Kidney glomerular epithelial cell (primary cell): ENCODE results near the gene PDE1C.
"Not testable (repeated sequence)": the region's sequence is repeated elsewhere in the genome, so short reads cannot be mapped to it uniquely, and the experiment has no call there.

Source experiments
- DNase-seq: peaks from one replicate; lab custom pipeline; 2025; lab: John Stamatoyannopoulos, UW

The PDE1C gene

DNA sequence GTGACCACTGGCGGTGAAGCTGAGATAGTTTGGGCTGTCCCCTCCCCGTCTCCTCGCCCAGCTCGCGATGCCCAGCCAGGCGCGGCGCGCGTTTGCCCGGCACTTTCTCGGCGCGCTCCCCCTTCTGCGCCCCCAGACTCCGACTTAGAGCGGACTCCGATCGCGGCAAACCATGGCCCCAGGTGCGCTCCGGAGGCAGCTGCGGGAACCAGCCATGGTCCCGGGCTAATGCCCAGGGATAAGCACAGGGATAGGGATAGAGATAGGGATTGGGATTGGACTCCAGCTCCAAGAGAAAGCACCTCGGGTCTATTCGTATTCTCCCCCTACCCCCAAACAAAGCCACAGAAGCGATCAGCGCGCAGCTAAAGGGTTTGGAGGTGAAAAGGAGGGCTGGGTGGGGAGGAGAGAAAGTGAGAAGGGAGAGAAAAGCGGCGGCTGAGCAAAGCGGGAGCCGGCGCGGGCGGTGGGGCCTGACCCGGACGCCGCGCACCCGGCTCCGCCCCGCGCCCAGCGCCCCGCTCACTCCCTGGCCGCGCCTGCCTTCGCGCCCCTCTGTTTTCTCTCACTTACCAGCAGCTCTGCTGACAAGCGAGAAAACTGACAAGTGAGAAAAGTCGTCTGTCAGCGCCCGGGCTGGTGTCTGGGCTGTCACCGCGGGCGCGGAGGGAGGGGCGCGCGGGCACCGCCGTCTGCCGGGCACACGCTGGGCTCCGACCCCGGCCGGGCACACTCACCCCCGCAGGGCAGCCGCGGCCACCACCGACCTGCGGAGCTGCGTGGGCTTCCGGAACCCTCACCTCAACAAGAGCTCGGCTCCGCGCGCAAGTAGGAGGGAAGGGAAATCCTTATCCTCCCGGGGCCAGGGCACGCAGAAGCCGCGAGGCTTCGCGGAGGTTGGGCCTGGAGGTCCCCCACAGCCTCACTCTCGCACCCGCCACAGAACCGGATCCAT lies at the start of gene PDE1C:
Gene PDE1C (minus strand): TSS at position 2 of the 955 bp plus-strand sequence.
- no peak for DNase-seq

DNA sequence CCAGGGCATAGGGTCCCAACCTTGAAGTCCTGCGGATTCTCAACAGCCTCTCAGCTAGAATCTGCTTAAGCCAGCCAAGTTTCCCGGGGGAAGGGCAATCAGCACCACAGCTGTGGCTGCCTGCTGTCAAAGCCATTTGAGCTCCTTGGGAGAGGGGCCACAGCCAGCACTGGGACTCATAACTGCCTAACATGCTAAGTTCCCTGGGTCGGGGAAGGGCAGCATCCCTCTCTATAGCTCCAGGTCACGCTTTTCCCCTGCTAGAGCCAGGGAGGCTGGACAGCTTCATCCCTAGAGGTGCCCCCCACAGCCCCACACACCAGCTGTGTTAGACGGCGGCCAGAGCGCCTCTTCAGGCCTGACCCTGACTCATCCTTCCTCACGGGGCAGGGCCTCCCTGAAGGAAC lies 49.6 kb upstream of the PDE1C start:
- DNase-seq = no peak

DNA sequence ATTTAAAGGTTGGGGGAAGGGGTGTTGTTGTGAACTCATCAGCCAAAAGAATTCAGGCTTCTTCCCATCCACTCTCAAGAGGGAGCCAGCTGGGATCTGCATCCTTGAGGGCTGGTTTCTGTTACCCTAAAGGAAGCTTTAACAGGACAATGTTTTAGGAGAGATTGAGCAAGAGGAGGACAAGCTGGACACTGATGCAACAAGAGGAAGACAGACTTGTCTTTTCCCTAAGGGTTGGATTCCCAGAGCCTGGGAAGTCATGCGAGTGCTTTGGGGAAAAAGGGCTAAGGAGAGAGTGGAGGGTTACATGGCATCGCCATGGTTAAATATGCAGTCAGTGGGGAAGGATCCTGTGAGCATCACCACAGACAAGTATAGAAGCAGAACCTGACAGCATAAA lies 47.6 kb upstream of the PDE1C start:
- no peak for DNase-seq

DNA sequence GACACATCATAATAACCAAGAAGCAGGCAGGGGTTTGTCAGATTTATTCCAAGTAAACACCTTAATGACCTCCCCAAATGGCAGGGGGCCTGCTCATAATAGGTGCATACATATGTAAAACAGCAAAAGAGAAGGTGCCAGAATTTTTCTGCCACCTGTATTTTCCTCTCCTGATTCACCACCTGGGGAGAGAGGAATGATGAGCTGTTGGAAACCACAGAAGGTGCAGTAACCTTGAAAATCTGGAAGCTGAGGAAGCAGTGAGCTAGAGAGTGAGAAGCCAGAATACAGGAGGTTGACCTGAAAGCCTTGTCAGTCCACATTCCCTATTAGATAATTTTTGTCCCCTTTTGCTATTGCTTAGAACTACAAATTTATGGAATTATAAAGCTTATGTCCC lies 46.2 kb upstream of the PDE1C start:
- no peak for DNase-seq

DNA sequence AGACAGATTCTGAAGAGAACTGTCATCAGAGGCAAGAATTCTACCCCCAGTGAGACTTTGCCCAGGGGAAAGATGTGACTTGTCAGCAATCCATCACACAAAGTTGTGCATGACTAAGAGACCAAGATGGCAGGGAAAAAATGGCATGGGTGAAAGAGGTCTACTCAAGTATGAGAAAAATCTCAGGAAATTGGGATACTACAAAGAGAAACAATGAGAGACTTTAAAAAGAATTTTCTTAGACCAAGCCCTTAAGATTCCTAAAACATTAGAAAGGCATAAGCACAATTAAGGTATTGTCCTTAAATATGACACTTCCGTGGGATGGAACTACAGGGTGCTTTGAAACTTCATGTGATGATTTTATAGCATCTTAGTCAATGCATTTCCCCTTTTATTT lies 45.6 kb upstream of the PDE1C start:
- DNase-seq = peak; percentile 88

DNA sequence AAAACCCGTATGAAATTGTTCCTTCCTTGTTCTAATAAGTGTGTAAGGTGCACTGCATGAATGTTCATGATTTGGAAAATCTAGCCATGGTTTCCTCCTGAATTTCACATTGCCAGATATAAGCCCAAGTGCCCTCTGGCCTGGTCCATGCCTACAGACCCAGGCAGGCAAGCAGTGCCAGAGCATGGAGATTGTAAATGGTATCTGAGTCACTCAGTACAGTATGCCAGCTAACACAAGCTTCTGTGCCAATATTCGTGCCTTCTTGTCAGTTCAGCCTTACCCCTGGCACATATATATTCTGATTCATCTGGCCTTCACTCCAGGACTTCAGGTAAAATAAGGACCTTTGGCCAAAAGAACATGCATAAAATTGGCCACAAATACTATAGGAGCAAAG lies 38.4 kb upstream of the PDE1C start:
- no peak for DNase-seq

DNA sequence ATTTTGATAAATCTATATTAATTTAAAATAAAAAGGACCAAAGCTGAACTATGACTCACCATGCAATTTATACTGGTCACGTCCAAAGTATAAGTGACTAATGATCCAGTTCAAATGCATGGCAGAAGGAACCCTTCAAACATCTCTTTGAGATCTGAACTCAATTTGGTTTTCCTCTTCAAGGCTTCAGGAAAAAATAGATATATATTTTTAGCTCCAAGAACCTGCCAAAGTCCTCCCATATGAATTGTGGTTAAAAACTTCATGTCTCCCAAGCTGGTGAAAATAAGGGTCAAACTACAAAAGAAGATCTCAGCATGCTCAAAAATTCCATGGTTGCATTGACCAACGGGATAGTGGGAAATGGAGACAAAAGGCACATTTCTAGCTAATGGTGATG lies 34.6 kb upstream of the PDE1C start:
- DNase-seq = no peak

DNA sequence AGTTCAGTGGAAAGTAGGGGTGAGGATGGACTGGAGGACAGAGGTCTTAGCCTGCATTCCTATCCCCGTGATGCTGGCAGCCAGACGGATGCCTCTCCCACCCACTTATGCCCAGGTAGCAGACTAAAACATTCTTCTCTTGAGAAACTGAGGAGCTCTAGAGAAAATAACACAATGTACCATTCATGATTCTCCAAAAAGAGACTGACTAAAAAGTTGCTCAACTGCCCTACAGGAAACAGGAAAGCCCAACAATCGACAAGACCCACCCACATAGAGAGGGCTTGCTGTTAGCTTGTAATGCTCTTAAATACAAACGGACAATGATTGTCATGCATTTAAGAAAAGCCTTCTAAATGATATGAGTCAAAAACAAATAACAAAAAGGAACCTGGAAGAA lies 33.2 kb upstream of the PDE1C start:
- no peak for DNase-seq

DNA sequence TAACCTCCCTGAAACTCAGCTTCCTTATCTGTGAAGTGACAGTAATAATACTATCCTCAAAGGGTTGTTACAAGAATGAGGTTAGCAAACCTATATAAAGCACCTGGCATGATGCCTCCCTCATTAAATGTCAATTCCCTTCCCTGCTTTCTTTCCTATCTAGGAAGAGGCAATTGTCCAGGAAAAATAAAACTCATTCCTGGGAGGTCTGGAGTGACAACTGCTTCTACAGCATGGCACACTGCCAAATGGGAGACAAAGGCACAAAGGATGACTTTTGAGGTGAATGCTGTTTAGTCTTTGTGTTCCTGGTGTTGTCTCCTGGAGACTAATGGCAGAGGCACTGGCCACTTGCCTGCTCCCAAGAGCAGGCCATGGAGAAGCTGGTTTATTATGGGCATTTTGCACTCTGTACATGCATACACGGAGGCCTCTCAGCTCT lies 32.2 kb upstream of the PDE1C start:
- no peak for DNase-seq

DNA sequence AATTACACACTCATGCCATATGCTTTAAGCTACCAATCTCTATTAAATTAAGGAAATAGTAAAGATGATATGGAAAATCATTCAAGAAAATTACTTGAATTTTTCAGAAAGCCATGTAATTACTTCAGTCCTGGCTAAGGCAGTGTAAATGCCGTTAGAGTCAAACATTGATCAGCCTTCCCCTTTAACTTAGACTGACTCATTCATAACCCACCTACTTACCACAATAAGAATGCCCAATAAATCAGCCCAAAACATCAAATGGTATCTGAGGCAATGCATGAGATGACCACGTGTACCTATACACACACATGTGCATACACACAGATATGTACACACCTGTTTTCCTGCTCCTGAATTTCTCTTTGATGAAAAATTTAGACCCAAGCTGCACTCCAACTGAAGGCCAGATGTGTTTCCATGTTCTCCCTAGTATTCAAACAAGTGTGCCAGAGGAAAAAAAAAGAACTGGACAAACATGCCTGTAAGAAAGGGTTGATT lies 30.2 kb upstream of the PDE1C start:
- DNase-seq = no peak

DNA sequence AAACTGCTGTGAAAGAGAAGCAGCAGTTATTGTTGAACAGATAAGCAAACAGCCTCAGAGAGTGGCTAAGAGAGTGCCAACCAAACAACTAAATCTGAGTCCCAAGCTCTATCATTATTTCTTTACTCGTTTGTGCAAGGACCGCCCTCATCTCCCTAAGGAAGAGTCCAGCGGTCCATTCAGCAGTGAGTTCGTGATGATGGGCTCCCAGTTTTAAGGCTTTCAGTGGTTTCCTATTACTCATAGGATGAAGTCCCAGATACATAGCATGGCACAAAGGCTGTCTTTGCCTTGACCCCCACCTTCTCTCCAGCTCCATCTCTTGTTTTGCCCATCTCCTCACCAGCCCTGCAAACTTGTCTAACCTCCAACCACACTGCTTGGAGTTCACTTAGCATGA lies 24.3 kb upstream of the PDE1C start:
- no peak for DNase-seq

DNA sequence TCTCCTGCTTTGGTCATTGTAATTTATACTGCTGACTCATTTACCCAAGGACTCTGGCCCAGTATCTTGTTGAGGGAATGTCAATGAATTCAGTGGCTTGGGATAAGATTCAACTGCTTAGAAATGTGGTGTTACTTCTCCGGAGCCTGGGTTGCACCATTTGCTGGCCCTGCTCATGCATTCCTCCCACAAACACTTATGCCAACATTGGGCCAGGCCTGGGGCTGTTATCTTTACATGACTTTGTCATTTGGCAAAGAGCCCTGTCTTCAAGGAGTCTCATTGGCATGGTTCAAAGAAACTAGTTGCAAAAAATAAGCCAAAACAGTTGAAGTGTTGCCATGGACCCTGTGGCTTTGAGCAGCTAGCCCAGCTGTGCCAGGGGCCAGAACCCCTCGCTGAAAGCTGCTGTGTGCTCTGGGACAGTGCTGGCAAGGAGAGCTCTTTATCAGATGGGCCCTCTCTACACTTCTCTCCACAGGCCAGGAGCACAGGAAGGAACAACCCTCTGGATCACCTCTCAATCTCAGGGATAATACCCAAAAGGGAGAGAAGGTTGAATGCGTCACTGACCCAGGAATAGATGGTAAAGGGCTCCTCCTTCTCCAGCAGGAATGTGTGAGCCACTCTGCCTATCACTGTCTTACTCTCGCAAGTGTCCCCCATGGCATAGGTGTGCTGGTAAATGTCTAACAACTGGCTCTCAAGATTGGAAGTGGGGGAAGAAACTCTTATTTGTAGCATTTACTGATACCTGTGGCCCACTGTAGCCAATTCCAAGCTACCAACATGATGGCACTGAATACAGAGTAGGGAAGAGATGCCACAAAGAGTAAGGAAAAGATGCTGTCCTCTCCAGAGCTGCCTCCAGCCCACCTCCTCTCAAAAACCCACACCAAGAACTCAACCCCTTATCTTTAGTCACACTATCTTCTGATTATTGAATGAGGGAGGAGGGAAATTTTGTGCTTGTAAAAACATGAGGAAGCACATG lies 23.5 kb upstream of the PDE1C start:
- no peak for DNase-seq

DNA sequence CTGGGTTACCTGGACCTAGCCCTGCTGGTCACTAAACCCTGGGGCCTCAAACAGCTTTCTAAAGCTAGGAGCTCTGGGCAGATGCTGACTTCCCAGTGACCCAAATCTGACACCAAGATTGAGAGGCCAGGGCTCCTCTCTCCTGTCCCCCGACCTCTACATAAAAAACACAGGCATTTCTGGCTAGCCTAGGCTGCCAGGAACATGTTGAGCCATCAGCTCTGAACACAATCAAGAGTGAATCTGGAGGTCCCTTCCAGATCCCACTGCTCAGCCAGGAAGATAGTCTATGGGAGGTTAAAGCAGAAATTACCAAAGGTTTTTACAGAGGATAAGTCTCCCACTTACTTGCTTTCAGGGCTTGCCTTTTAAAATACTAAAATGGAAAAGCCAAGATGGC lies 22.1 kb upstream of the PDE1C start:
- DNase-seq = no peak

DNA sequence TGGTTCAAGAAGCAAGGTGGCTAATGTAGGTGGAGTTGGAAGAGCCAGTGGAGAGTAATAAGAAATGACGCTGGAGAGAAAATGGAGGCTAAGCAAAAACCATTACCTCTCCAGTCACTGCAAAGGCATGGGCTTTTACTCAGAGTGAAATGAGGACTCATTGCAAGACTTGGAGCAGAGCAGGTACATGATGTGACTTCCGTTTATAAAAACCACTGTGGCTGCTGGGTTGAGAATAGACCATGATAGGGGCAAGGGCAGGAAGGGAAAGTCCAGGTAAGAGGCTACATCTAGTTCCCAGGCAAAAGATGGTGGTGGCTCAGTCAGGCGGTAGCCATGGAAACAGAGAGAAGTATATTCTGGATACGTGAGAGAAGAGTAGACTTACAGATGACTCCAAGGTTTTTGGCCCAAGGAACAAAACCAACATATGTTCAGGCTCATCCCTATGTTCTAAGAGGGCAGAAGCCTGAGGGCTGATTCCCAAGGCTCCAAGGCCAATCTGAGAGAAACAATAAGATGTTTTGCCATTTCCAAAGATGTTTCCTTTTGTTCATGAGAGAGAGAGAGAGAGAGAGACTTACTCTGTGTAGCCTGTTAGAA lies 21.5 kb upstream of the PDE1C start:
- DNase-seq = no peak

DNA sequence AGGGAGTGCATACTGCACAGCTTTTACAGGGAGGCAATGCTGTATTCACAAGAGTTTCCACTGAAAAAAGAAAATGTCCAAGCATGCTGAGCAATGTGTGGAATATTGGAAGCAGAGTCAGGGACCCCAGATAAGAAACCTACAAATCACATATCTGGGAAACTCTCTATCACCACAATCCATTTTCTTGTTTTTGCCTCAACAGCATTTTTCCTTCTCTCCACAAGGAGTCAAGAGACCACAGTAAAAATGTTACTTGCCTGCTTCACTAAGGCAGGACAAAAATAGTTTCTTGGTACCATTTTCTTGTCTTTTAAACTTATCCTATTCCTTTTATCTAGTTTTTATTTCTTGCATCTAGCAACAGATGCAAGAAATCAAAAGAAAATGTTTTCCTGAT lies 19.5 kb upstream of the PDE1C start:
- DNase-seq = no peak

DNA sequence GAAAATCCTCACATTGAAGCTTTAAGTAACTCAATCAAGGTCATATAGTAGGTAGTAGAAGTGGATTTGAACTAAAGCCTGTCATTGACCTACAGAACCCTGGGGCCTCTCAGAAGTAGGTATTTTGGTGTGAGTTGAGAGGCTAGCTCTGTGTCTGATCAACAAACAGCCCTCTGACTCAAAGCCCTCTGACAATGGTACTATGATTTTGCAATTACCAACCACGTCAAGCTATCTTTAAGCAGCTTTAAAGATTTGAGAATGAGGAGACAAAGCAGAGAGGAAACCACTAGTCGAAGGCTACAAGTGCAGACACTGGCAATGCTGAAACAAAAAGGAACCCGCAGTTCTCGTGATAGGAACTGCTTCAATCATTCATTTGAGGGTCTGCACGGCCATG lies 19.0 kb upstream of the PDE1C start:
- no peak for DNase-seq

DNA sequence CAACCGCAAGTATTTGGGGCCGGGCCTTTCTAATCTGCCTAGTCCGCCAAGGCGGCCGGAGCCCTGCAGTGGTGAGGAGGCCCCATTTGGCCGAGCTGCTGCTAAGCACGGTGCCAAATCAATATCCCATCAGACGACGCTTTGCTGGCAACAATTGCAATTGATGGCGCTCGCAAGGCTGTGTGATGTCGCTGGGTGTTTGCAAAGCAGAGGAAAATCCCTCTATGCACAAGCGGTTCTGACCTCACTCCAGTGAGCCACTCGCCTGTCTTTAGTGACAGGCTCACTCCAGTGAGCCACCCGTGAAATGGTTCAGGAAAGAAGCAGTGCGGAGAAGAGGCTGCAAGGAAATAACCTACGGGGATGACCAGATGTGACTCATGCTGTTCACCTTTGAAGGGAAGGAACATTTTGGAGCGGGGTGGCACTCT lies 18.3 kb upstream of the PDE1C start:
- DNase-seq = no peak

DNA sequence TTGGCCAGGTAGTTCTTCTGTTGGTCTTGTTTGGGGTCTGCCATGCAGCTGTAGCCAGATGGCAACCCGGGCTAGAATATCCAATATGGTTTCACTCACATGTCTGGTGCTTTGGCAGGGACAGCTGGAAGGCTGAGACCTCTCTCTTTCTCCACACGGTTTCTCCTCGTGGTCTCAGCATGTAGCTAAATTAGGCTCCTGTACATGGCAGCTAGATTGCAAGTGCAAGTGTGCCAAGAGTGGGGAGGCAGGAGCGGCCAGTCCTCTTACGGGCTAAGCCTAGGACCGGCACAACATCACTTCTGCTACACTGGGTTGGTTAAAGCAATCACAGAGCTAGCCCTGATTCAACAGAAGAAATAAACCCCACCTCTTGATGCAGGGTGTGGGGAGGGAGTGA lies 9.3 kb upstream of the PDE1C start:
- no peak for DNase-seq

DNA sequence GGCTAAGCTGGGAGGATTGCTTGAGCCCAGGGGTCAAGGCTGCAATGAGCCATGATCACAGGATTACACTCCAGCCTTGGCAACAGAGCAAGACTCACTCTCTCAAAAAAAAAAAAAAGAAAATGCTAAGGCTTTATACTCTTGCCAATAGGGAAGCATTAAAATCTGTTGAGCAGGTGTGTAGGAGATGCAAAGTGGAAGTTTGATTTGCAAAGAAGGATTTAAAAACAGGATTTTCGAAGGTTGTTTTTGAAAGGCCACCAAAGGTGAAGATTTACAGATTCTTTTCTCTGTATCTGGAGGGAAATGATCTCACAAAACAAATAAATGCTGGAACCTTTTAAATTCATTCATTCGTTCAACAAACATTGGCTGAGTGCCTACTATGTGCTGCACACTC lies 8.6 kb upstream of the PDE1C start:
- DNase-seq = no peak

DNA sequence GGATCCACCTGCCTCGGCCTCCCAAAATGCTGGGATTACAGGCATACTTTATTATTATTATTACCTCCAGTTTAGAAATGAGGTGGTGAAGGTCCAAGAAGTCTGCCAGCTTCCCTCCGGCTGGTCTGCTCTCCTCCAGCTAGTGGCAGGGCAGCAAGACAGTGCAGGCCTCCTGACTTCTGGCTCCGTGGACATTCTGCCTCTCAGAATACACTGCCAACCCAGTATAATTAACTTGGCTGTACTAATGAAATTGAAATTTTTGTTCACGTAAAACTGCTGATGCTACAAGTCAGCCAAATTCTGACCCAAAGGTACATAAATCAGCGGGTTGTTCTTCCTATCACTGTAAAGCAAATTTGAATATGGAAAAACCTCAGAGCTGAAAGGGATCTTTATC lies 7.6 kb upstream of the PDE1C start:
- DNase-seq = no peak

DNA sequence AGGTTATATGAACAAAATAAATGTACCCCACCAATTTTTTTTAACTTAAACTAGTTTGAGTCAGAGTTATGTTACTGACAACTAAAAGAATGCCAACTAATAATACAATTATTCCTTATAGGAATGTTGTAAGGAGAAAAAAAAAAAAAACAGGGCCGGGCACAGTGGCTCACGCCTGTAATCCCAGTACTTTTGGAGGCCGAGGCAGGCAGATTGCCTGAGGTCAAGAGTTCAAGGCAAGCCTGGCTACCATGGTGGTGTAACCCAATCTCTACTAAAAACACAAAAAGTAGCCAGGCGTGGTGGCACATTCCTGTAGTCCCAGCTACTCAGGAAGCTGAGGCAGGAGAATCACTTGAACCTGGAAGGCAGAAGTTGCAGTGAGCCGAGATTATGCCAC lies 6.6 kb upstream of the PDE1C start:
- not testable (repeated sequence) for DNase-seq

DNA sequence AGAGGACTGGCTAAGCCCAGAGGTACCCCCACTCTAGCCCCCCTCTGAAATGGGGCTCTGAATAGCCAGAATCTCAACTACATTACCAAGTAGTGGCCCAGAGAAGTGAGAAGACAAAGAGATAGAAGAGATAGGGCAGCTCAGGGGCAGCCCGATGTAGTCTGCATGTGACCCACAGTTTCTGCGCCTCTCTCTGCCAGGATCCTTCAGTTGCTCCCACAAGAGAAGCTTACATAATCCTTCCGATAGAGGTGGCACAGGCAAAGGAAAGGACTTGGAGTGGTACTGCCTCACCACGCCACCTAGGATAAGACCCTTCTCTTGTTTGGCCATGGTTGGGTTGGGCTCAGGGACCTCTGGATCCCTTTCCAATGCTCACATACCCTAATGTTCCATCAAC lies 5.4 kb upstream of the PDE1C start:
- no peak for DNase-seq
